GM12878 (cell line): ENCODE results near the gene ENTREP3. TPM values are rescaled to one million over a fixed set of nuclear protein-coding genes. Genes with fewer than 3 reads are reported as not detected.

Experiments
- CBFB ChIP-seq: IDR thresholded peaks from 2 replicates; pipeline ENCODE4 v1.6.1; 2016; ENCODE audit warnings: antibody characterized with exemption, low read depth
- CHD1 ChIP-seq: IDR thresholded peaks from 2 replicates; pipeline ENCODE4 v1.6.1; 2012; ENCODE audit warnings: low read depth, low read length, improper control_type of control experiment
- EZH2 ChIP-seq: IDR thresholded peaks from 2 replicates; pipeline ENCODE4 v1.6.1; 2012; ENCODE audit warnings: low read depth, mild to moderate bottlenecking, control low read depth, inconsistent platforms, low read length, borderline replicate concordance; ENCODE audit not compliant: control insufficient read depth
- IKZF1 ChIP-seq: fragments of 450-650 bp; conservative IDR thresholded peaks from 2 replicates; pipeline ENCODE4 v1.6.1; 2017; ENCODE audit warnings: antibody characterized with exemption, mild to moderate bottlenecking
- MYC ChIP-seq: IDR thresholded peaks from 2 replicates; pipeline ENCODE4 v1.6.1; 2011; ENCODE audit warnings: mild to moderate bottlenecking, low read length, moderate library complexity, inconsistent platforms; ENCODE audit not compliant: insufficient read depth, insufficient replicate concordance, insufficient read length, severe bottlenecking
- NBN ChIP-seq: fragments of 450-650 bp; IDR thresholded peaks from 2 replicates; pipeline ENCODE4 v1.6.1; 2016
- POLR2A ChIP-seq: IDR thresholded peaks from 2 replicates; pipeline ENCODE4 v1.6.1; 2011; ENCODE audit warnings: low read depth, mild to moderate bottlenecking, low read length
- RELA ChIP-seq: fragments of 450-650 bp; IDR thresholded peaks from 2 replicates; pipeline ENCODE4 v1.8.0; 2014; ENCODE audit warnings: borderline replicate concordance; ENCODE audit not compliant: partially characterized antibody
- RUNX3 ChIP-seq: IDR thresholded peaks from 2 replicates; pipeline ENCODE4 v1.6.1; 2012; ENCODE audit warnings: low read length, inconsistent platforms
- polyA plus RNA-seq, 11 experiments: library from polyadenylated mRNA; depleted of rRNA in 4 of 11; unstranded in 6 of 11; stranded (reverse) in 5 of 11; fragments of >200 nt; fragmentation: Nextera tagmentation in 4 of 11; fragmentation: Illumina TruSeq in 1 of 11; extraction: Ambion mirVana in 4 of 11; extraction: Trizol in 1 of 11; gene quantifications; 1 replicate in 1 of 11; 2 replicates in 10 of 11; pipeline versions ENCODE4 v1.2.1 to v1.2.3, GENCODE V29; 2011 to 2016; ENCODE audit warnings: inconsistent platforms in 2 of 11, missing spikeins in 2 of 11, low read depth in 1 of 11
- total RNA-seq, 4 experiments: library from RNA; depleted of rRNA in 3 of 4; stranded (reverse); fragments of >200 nt in 3 of 4; fragmentation: Illumina TruSeq in 1 of 4; extraction: Trizol in 1 of 4; gene quantifications; 2 replicates each; pipeline versions ENCODE4 v1.2.1 to v1.2.3, GENCODE V29; 2013 to 2021
- TF ChIP-seq, protein P1 (sequence below): fragments of 450-650 bp; IDR thresholded peaks from 2 replicates; pipeline ENCODE4 v1.6.1; 2018; ENCODE audit warnings: borderline replicate concordance, mild to moderate bottlenecking; ENCODE audit not compliant: partially characterized antibody
- TF ChIP-seq, protein P2 (sequence below), 3 experiments: IDR thresholded peaks in 2 of 3; conservative IDR thresholded peaks in 1 of 3; 2 replicates each; pipeline ENCODE4 v1.5.1; 2011; ENCODE audit warnings: low read depth in 3 of 3, low read length in 3 of 3, mild to moderate bottlenecking in 3 of 3, control low read depth in 2 of 3, moderate library complexity in 2 of 3, inconsistent platforms in 1 of 3, mixed read lengths in 1 of 3; ENCODE audit not compliant: control insufficient read depth in 2 of 3, insufficient read depth in 1 of 3; ENCODE audit errors: extremely low read depth in 1 of 3
- TF ChIP-seq, protein P3 (sequence below): IDR thresholded peaks from 2 replicates; pipeline ENCODE4 v1.6.1; 2012; ENCODE audit warnings: low read length, inconsistent platforms
- TF ChIP-seq, protein P4 (sequence below): fragments of 450-650 bp; formaldehyde crosslinking; IDR thresholded peaks from 2 replicates; pipeline ENCODE4 v1.4.0; 2020; ENCODE audit warnings: mild to moderate bottlenecking, moderate library complexity
- TF ChIP-seq, protein P5 (sequence below): IDR thresholded peaks from 2 replicates; pipeline ENCODE4 v1.6.1; 2011; ENCODE audit warnings: borderline replicate concordance, low read depth, mild to moderate bottlenecking, moderate library complexity, low read length; ENCODE audit not compliant: insufficient read depth, poor library complexity, severe bottlenecking

Gene ENTREP3
- total and polyA plus RNA-seq, 10 of the 15 experiments (the other 5 are each of a cell fraction or from before 2014, with no cell fraction given): 1.7 to 31.8 (median 3.9) TPM

DNA sequence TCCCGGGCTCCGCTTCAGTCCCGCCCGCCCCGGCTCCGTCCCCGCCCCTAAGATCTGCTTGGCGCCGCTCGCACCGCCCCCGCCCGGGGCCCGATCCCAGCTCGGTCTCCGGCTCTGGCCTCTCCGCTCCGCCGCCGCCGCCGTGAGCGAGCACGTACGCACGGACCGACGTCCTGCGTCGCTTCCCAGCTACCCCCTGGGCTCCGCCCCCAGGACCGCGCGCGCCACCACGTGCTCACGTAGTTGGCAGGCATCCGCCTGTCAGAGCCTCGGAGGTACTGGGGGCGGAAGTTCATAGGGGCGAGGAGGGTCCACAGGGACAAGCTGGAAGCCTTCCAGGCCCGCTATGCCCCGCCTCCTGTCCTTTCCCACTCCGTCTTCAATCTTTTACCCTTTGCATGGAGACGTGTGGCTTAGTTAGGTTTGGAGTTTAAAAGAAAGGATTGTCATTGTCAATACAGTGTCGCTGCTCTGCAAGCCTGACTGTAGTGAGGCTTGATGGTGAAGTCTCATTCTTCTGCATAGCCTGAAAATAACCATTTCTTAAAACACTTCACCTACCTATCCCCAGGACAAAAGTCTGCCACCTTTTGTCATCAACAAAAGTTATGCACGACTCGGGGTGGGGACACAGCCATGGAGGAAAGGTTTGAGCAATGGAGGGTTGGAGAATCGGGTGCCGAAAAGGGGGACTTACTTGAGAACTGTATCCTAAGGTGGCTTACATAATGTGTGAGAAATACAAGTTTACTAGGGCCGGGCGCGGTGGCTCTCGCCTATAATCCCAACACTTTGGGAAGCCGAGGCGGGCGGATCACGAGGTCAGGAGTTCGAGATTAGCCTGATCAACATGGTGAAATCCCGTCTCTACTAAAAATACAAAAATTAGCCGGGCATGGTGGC, 18.3 kb upstream of the ENTREP3 start, which contains the start of gene CLK2 (continued):
- TF ChIP-seq, protein P1, sequence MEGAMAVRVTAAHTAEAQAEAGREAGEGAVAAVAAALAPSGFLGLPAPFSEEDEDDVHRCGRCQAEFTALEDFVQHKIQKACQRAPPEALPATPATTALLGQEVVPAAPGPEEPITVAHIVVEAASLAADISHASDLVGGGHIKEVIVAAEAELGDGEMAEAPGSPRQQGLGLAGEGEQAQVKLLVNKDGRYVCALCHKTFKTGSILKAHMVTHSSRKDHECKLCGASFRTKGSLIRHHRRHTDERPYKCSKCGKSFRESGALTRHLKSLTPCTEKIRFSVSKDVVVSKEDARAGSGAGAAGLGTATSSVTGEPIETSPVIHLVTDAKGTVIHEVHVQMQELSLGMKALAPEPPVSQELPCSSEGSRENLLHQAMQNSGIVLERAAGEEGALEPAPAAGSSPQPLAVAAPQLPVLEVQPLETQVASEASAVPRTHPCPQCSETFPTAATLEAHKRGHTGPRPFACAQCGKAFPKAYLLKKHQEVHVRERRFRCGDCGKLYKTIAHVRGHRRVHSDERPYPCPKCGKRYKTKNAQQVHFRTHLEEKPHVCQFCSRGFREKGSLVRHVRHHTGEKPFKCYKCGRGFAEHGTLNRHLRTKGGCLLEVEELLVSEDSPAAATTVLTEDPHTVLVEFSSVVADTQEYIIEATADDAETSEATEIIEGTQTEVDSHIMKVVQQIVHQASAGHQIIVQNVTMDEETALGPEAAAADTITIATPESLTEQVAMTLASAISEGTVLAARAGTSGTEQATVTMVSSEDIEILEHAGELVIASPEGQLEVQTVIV: no peak
- TF ChIP-seq, protein P2, sequence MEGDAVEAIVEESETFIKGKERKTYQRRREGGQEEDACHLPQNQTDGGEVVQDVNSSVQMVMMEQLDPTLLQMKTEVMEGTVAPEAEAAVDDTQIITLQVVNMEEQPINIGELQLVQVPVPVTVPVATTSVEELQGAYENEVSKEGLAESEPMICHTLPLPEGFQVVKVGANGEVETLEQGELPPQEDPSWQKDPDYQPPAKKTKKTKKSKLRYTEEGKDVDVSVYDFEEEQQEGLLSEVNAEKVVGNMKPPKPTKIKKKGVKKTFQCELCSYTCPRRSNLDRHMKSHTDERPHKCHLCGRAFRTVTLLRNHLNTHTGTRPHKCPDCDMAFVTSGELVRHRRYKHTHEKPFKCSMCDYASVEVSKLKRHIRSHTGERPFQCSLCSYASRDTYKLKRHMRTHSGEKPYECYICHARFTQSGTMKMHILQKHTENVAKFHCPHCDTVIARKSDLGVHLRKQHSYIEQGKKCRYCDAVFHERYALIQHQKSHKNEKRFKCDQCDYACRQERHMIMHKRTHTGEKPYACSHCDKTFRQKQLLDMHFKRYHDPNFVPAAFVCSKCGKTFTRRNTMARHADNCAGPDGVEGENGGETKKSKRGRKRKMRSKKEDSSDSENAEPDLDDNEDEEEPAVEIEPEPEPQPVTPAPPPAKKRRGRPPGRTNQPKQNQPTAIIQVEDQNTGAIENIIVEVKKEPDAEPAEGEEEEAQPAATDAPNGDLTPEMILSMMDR (IDR thresholded peaks at IDR 0.05 in 2 of 3, conservative IDR thresholded peaks at IDR 0.05 in 1 of 3; ENCODE audit: control insufficient read depth in 2 of 3, extremely low read depth in 1 of 3, insufficient read depth in 1 of 3, low read depth in 3 of 3, low read length in 3 of 3): 0 out of 6 replicates have a peak, but pooled peaks of 1 of the 3 experiments have one; percentile 4
- TF ChIP-seq, protein P3, sequence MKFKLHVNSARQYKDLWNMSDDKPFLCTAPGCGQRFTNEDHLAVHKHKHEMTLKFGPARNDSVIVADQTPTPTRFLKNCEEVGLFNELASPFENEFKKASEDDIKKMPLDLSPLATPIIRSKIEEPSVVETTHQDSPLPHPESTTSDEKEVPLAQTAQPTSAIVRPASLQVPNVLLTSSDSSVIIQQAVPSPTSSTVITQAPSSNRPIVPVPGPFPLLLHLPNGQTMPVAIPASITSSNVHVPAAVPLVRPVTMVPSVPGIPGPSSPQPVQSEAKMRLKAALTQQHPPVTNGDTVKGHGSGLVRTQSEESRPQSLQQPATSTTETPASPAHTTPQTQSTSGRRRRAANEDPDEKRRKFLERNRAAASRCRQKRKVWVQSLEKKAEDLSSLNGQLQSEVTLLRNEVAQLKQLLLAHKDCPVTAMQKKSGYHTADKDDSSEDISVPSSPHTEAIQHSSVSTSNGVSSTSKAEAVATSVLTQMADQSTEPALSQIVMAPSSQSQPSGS: no peak
- TF ChIP-seq, protein P4, sequence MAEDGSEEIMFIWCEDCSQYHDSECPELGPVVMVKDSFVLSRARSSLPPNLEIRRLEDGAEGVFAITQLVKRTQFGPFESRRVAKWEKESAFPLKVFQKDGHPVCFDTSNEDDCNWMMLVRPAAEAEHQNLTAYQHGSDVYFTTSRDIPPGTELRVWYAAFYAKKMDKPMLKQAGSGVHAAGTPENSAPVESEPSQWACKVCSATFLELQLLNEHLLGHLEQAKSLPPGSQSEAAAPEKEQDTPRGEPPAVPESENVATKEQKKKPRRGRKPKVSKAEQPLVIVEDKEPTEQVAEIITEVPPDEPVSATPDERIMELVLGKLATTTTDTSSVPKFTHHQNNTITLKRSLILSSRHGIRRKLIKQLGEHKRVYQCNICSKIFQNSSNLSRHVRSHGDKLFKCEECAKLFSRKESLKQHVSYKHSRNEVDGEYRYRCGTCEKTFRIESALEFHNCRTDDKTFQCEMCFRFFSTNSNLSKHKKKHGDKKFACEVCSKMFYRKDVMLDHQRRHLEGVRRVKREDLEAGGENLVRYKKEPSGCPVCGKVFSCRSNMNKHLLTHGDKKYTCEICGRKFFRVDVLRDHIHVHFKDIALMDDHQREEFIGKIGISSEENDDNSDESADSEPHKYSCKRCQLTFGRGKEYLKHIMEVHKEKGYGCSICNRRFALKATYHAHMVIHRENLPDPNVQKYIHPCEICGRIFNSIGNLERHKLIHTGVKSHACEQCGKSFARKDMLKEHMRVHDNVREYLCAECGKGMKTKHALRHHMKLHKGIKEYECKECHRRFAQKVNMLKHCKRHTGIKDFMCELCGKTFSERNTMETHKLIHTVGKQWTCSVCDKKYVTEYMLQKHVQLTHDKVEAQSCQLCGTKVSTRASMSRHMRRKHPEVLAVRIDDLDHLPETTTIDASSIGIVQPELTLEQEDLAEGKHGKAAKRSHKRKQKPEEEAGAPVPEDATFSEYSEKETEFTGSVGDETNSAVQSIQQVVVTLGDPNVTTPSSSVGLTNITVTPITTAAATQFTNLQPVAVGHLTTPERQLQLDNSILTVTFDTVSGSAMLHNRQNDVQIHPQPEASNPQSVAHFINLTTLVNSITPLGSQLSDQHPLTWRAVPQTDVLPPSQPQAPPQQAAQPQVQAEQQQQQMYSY (CRISPR knock-in tag): no peak
- TF ChIP-seq IKZF1 (peak; percentile 68), NBN (no peak; the same call in 1 of the 2 replicates), CBFB (no peak), RUNX3 (no peak), MYC (peak; percentile 23), EZH2 (no peak), POLR2A (peak; percentile 92), CHD1 (no peak), RELA (peak; percentile 64)
- TF ChIP-seq, protein P5, sequence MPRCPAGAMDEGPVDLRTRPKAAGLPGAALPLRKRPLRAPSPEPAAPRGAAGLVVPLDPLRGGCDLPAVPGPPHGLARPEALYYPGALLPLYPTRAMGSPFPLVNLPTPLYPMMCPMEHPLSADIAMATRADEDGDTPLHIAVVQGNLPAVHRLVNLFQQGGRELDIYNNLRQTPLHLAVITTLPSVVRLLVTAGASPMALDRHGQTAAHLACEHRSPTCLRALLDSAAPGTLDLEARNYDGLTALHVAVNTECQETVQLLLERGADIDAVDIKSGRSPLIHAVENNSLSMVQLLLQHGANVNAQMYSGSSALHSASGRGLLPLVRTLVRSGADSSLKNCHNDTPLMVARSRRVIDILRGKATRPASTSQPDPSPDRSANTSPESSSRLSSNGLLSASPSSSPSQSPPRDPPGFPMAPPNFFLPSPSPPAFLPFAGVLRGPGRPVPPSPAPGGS: no peak
